Skeletal muscle cell (primary cell): ENCODE results near the gene ARIH2.

Experiments used
- DNase-seq: peaks from one replicate; pipeline ENCODE4 v3.0.0-alpha.2; 2010; ENCODE audit warnings: low read depth
- H3K4me3 ChIP-seq: 2 replicates; pipeline ENCODE4 v1.5.1; 2011; ENCODE audit warnings: low read depth, mild to moderate bottlenecking, control low read depth, low read length, moderate library complexity

ARIH2 gene

DNA sequence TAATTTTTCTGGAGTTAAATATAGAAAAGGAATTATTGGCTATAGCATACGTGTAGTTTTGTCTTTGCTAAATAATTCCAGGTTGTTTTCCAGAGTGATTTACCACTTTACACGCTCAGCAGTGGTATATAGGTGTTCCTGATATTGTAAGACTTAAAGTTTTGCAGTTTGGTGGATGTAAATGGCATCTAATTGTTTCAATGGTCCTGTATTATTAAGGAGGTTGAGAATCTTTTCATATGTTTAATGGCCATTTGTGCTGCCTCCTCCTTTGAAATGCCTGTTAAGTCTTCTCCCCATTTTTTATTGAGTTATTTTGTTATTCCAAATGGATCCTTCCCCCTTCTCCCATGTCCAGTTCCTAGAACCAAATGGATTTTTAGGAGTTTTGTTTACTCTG lies 44.9 kb downstream of the ARIH2 start:
- no peak overlapping the region for H3K4me3 ChIP-seq
- DNase-seq: no peak

DNA sequence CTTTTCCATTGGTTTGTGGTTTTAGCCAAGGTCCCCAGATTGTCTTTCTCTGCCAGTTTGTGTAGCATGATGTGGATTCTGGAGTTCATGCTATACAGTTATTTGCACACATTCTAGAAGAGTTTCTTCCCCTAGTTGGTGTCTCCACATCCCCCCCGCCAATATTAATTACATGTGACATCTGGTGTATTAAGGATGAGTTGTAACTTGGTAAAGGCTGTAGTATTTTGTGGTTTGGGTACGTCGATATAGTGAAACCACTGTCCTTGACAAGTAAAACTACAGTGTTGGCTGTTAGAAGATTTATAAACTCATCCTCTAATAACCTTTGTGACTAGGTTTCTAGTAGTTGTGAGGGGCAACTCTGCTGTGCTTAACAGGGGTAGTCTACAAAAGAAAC lies 47.7 kb downstream of the ARIH2 start:
- DNase-seq: no peak

DNA sequence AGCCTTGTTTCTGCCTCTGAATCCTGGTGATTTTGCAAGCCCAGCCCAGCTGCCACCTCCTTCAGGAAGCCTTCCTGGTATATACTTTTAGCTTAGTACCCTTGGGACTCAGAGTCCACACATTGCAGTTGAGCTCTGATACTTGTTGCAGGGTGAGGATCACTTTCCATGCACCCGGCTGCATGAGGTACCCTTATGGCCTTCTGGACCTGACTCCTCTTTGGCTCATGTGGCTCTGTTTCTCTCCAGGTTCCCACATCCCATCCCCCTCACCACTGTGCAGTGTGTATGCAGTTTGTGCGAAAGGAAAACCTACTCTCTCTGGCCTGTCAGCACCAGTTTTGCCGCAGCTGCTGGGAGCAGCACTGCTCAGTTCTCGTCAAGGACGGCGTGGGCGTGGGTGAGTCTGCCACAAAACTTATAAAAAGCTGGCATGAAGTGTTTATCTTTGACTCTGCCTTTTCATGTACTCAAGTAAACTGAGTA lies 48.3 kb downstream of the ARIH2 start:
- no peak for DNase-seq
- H3K4me3 ChIP-seq: no peak overlapping the region

More for the DNA sequence above, 47.7 kb downstream of the ARIH2 start:
- no peak overlapping the region for H3K4me3 ChIP-seq

DNA sequence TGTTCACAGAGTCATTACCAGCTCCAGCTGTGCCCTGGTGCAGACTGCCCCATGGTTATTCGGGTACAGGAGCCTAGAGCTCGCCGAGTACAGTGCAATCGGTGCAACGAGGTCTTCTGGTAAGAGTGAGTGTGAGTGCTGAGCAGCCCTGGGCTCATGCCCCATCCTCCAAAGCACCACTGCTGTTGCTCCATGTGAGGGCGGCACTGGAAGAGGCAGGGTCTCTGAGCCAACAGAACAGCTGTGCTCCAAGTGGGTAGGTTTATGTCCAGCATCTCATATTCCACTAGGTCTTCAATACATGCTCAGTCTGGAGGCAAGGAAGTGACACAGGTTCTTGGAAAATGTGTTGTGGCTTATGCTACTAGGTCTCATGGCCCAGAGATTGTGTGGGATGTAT lies 51.9 kb downstream of the ARIH2 start:
- DNase-seq: no peak
- H3K4me3 ChIP-seq: no peak overlapping the region

DNA sequence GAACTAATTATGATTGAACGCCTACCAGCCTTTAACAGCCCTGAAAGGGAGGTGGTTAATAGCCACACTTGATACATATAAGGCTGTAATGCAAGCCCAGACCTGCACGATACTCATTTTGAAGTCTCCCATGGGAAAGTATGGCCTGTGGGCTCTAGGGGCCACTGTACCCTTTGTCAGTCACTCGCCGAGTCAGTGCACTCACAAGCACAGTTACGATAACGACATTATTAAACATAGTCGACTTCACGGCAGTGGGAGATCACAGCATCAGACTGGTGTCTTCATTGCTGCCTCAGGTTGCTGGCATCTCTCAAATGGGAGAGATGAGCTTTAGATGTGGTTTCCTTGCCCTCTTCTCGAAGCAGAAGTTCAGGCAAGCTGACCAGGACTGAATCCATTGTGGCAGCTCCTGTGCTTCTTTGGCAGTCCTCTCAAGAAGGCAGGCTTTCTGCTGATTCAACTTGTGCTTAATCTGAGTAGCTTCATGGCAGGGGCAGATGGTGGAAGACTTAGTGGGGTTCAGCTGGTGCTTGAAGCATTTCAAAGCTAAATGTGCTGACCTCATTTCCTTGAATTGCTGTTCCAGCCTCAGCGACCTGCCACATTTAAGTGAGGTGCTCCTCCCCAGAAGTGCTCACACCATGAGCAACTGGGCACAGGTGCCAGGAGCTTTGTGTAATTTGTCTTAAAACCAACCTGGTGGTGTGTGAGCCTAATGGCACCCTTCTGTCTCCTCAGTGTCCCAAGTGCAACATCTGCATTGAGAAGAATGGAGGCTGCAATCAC lies 55.6 kb downstream of the ARIH2 start:
- no peak for DNase-seq
- H3K4me3 ChIP-seq: no peak overlapping the region

GRCh38 chr3:48979451-48979850 lies 60.8 kb downstream of the ARIH2 start:
- no peak overlapping the region for H3K4me3 ChIP-seq

GRCh38 chr3:48980295-48980694 lies 61.7 kb downstream of the ARIH2 start:
- no peak overlapping the region for H3K4me3 ChIP-seq
- DNase-seq: no peak

More at GRCh38 chr3:48979451-48979850, 60.8 kb downstream of the ARIH2 start:
- DNase-seq: no peak

GRCh38 chr3:48982016-48982415 lies 63.4 kb downstream of the ARIH2 start:
- H3K4me3 ChIP-seq: no peak overlapping the region
- no peak for DNase-seq

- DNase-seq: no peak
- H3K4me3 ChIP-seq: no peak overlapping the region
Measured at GRCh38 chr3:48982686-48983085, 64.0 kb downstream of the ARIH2 start.

DNA sequence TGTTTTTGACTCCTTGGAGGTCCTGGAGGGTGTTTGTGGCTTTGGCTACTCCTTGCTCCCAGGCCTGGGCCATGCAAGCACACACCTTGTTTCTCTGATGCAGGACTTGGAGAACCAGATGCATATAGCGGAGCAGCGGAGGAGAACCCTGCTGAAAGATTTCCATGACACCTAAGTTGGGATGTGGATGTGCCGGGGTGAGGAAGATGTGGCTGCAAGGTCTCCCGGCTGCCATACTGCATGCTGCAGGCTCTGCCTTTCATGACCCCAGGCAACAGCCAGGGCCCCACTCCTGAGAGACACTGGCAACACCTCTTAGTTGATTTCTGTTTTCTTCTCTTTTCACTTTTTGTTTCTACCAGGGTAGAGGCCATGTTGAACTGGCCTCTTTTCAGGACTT lies 64.5 kb downstream of the ARIH2 start:
- no peak overlapping the region for H3K4me3 ChIP-seq
- DNase-seq: no peak

- DNase-seq: no peak
- H3K4me3 ChIP-seq: no peak overlapping the region
Measured at GRCh38 chr3:48984663-48985062, 66.0 kb downstream of the ARIH2 start.

DNA sequence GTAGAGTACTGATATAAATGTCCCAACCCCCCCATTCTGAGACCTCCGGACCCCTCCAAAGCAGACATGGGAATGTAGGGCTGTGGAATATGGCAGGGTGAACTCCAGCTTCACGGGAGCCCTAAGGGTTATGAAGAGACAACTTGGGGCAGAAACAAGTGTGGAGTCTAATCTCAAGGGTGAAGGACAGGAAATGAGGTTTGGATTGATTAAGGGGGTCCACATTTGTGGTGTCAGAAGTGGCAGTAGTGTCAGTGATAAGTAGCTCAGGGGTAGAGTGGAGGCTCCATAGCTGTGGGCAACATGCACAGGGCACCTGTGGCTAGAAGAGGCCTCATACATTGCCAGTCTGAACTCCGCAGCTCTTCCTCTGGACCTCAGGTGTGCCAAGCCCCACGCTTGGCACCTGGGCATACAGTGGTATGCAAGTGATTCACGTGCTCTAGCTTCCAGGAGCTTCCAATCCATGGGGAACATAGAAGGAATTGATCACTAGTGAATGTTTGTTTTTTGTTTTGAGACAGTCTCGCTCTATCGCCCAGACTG lies 67.3 kb downstream of the ARIH2 start:
- no peak overlapping the region for H3K4me3 ChIP-seq

DNA sequence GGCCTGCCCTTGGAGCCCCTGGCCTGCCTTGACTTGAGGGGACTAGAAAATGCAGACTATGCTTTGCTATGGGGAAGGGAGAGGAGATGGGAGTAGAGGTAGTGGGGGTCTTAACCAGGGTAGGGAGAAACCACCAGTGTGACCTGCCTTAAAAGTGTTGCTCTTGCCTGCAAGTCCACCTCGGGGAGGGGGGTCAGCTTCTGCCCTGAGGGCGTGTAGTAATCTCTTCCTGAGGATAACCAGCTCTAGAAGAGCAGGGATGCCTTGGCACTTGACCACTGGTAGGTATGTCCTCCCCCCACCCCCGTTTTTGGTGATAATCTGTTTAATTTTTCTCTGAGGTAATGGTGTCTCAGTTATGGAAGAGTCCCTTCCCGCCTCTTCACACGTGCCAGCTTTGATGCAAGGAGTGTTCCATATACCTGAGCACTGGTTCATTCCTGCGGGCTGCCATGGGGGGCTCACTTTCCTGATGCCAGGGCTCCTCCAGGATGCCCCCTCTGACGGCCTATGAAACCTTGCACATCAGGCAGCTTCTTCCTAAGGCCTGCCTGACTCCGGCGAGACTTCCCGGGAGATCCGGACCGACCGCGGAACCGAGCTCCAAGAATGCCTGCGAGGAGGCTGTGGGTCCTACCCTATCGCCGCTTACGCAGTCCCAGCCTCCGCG lies 70.6 kb downstream of the ARIH2 start:
- DNase-seq: no peak
- peak overlapping the region; percentile 78 for H3K4me3 ChIP-seq

More for the DNA sequence above, 67.3 kb downstream of the ARIH2 start:
- no peak for DNase-seq

GRCh38 chr3:48989796-48990635 lies 71.4 kb downstream of the ARIH2 start, which contains the start of gene P4HTM:
TSS of gene P4HTM (plus strand) at chr3:48990241. CDS start at chr3:48990257, 16 bp downstream.
- H3K4me3 ChIP-seq: peak within 1 kb of the TSS; percentile 78
- DNase-seq: peak; percentile 74

- H3K4me3 ChIP-seq: peak overlapping the region; percentile 78
- no peak for DNase-seq
Measured at GRCh38 chr3:48990636-48991469, 72.2 kb downstream of the ARIH2 start.

GRCh38 chr3:48991851-48992545 lies 73.4 kb downstream of the ARIH2 start:
- peak overlapping the region; percentile 78 for H3K4me3 ChIP-seq
- no peak for DNase-seq

DNA sequence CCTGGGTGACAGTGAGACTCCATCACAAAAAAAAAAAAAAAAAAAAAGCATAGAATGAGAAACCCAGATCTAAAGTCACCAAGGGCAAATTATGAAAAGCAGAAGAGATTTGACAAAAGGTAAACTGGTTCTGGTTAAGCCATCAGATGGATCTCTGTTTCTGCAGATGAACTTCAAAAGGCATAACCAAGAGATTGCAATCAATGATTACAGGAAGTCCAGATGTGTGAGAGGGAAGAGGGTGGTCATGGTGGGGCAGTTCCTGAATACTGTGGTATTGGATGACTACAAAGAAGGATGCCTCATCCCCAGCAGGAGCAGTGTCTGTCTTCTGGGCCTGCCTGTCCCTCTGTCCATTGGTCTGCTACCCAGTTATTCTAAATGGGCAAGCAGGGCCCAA lies 75.2 kb downstream of the ARIH2 start:
- no peak overlapping the region for H3K4me3 ChIP-seq
- DNase-seq: no peak

GRCh38 chr3:48996640-48997039 lies 78.0 kb downstream of the ARIH2 start:
- DNase-seq: no peak
- no peak overlapping the region for H3K4me3 ChIP-seq
